Fibroblast of lung (primary cell): ENCODE results near the gene DENND2D. TPM values are rescaled to one million over a fixed set of nuclear protein-coding genes. Genes with fewer than 3 reads are reported as not detected.

Experiments
- DNase-seq, 2 donors: peaks; one replicate each; pipeline versions ENCODE4 v3.0.0 to v3.0.0-alpha.2; 2010; ENCODE audit warnings: low read depth in 2 of 2
- H2AFZ ChIP-seq: 2 replicates; pipeline ENCODE4 v1.5.1; 2012; ENCODE audit warnings: low read length, control low read depth, inconsistent platforms
- H3K27ac ChIP-seq: 2 replicates; pipeline ENCODE4 v1.5.1; 2011; ENCODE audit warnings: low read length, control low read depth; ENCODE audit not compliant: insufficient read depth
- H3K27me3 ChIP-seq: 2 replicates; pipeline ENCODE4 v1.5.1; 2011; ENCODE audit warnings: mild to moderate bottlenecking, low read length; ENCODE audit not compliant: control insufficient read depth, insufficient read depth
- H3K36me3 ChIP-seq: 2 replicates; pipeline ENCODE4 v1.5.1; 2011; ENCODE audit warnings: low read length; ENCODE audit not compliant: control insufficient read depth, insufficient read depth
- H3K4me1 ChIP-seq: 2 replicates; pipeline ENCODE4 v1.5.1; 2011; ENCODE audit warnings: low read length; ENCODE audit not compliant: control insufficient read depth, insufficient read depth; ENCODE audit errors: extremely low read depth
- H3K4me2 ChIP-seq: 2 replicates; pipeline ENCODE4 v1.5.1; 2011; ENCODE audit warnings: low read length, control low read depth; ENCODE audit not compliant: insufficient read depth; ENCODE audit errors: extremely low read depth
- H3K4me3 ChIP-seq, 4 experiments: fragments of 200-600 bp in 1 of 4; sonication (generic) in 1 of 4; replicated peaks in 1 of 4; 2 replicates each; pipeline ENCODE4 v1.5.1; 2011 to 2016; ENCODE audit warnings: low read length in 4 of 4, low read depth in 3 of 4, mild to moderate bottlenecking in 3 of 4, control low read depth in 2 of 4, inconsistent platforms in 1 of 4, mixed read lengths in 1 of 4; ENCODE audit not compliant: insufficient read depth in 1 of 4; ENCODE audit errors: control extremely low read depth in 1 of 4
- H3K79me2 ChIP-seq: 2 replicates; pipeline ENCODE4 v1.5.1; 2012; ENCODE audit warnings: mild to moderate bottlenecking, low read length, inconsistent platforms; ENCODE audit not compliant: control insufficient read depth, insufficient read depth
- H3K9ac ChIP-seq: 2 replicates; pipeline ENCODE4 v1.5.1; 2011; ENCODE audit warnings: mild to moderate bottlenecking, low read length, control low read depth; ENCODE audit not compliant: insufficient read depth
- H3K9me3 ChIP-seq: 2 replicates; pipeline ENCODE4 v1.5.1; 2012; ENCODE audit warnings: low read depth, low read length; ENCODE audit not compliant: control insufficient read depth, insufficient read depth
- H4K20me1 ChIP-seq: 2 replicates; pipeline ENCODE4 v1.5.1; 2011; ENCODE audit warnings: low read length; ENCODE audit not compliant: control insufficient read depth, insufficient read depth; ENCODE audit errors: extremely low read depth
- CTCF ChIP-seq, 2 donors: IDR thresholded peaks in 1 of 2; conservative IDR thresholded peaks in 1 of 2; 1 replicate in 1 of 2; 2 replicates in 1 of 2; pipeline ENCODE4 v1.5.1; 2011 to 2012; ENCODE audit warnings: low read length in 2 of 2, control low read depth in 1 of 2, inconsistent platforms in 1 of 2, low read depth in 1 of 2, mild to moderate bottlenecking in 1 of 2
- EZH2 ChIP-seq: IDR thresholded peaks from 2 replicates; pipeline ENCODE4 v1.5.1; 2012; ENCODE audit warnings: low read length, control low read depth, mild to moderate bottlenecking; ENCODE audit errors: missing control alignments
- polyA plus RNA-seq, 2 donors: library from polyadenylated mRNA; depleted of rRNA in 1 of 2; stranded (reverse) in 1 of 2; unstranded in 1 of 2; fragments of >200 nt; gene quantifications; 2 replicates each; pipeline ENCODE4 v1.2.1, GENCODE V29; 2011 to 2012; ENCODE audit warnings: missing spikeins in 1 of 2
- total RNA-seq: library from RNA; depleted of rRNA; stranded (reverse); fragments of >200 nt; gene quantifications from 2 replicates; pipeline ENCODE4 v1.2.1, GENCODE V29; 2014

The DENND2D gene
- total and polyA plus RNA-seq, 2 donors (not counting 1 experiment from before 2014, with no cell fraction given): 2.2 to 15.7 TPM

GRCh38 chr1:111228748-111229126 is 28.3 kb upstream of the DENND2D start:
- H3K36me3 ChIP-seq: no peaks in the 10 kb centered on the region
- no peaks in the 10 kb centered on the region for H3K27me3 ChIP-seq
- TF ChIP-seq EZH2 (no peak), CTCF (conservative IDR thresholded peaks at IDR 0.05 in 1 of 2, IDR thresholded peaks at IDR 0.05 in 1 of 2; ENCODE audit: low read depth in 1 of 2, low read length in 2 of 2) (no peak)
- no peaks in the 10 kb centered on the region for H3K79me2 ChIP-seq
- H2AFZ ChIP-seq: no peak overlapping the region
- H3K9me3 ChIP-seq: no peaks in the 10 kb centered on the region
- H3K4me3 ChIP-seq: no peak overlapping the region
- H3K9ac ChIP-seq: no peak overlapping the region
- H3K27ac ChIP-seq: no peak overlapping the region
- H3K4me1 ChIP-seq: no peaks in the 10 kb centered on the region
- H4K20me1 ChIP-seq: no peaks in the 10 kb centered on the region
- no peak for DNase-seq
- no peak overlapping the region for H3K4me2 ChIP-seq

DNA sequence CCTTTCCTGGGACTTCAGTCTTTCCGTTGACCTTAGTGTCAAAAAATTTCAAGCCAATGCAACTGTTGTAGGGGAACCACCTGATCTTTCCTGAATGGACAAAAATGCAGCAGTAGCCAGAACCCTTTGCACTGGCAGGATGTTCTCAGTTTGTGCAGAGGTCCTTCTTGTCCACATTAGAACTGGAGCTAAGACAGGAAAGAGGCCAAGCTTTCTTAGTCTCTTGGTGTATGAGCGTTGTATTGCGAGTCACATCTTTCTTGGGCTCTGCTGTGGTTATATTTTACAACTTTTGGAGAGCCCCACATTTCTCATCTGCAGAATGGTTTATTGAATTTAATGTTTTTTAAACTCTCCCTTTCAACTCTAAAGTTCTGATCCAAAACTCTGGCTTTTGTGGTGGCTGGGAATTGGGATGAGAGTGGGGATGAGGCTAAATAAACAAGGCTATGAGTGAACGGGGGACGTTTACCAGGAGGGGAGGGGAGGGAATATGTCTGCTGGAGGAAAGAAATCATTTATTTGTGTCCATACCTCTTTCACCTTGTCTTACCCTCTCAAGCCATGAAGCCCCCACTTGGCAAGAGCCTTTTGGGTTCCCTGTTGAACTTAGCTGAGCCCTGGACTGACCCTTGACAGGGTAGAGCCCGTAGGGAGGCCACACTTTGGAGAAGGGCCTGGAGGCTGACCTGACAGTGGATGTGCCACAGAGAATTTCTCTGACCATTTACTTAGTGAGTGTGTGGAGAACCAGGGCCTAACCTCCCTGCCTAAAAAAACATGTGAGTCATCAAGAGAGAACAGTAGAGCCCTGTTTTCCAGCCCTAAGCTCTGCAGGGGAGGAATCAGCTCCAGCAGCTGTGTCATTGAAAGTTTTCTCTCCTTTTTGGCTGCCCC is 27.7 kb upstream of the DENND2D start:
- TF ChIP-seq CTCF (conservative IDR thresholded peaks at IDR 0.05 in 1 of 2, IDR thresholded peaks at IDR 0.05 in 1 of 2; ENCODE audit: low read depth in 1 of 2, low read length in 2 of 2) (no peak), EZH2 (no peak)
- H3K79me2 ChIP-seq: no peaks in the 10 kb centered on the region
- no peak overlapping the region for H3K4me3 ChIP-seq
- H3K4me1 ChIP-seq: no peaks in the 10 kb centered on the region
- H3K9me3 ChIP-seq: no peaks in the 10 kb centered on the region
- peak; percentile 92 to 94 for DNase-seq
- no peaks in the 10 kb centered on the region for H3K27me3 ChIP-seq
- no peak overlapping the region for H3K4me2 ChIP-seq
- H4K20me1 ChIP-seq: no peaks in the 10 kb centered on the region
- no peak overlapping the region for H2AFZ ChIP-seq
- no peak overlapping the region for H3K27ac ChIP-seq
- H3K9ac ChIP-seq: no peak overlapping the region
- H3K36me3 ChIP-seq: no peaks in the 10 kb centered on the region

DNA sequence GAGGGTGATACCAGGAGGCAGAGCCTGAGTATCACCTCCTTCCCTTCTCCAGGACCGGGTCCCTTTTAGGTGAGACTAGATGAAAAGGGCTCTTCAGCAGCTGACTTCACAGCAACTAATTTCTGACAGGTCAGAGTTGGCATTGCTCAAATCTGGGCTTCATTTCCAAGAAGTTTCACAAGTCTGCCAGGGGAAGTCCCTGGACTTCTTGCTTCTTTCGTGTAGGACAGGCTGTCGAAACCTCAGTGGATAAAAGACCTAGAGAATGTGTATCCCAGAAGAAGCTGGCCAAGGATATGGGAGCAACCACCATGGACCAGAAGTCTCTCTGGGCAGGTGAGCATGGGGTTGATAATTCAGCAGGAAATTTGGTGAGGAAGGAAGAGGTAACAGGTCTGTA is 27.0 kb upstream of the DENND2D start, which contains the start of gene CHI3L2:
Gene CHI3L2 (plus strand): TSS at position 280 of the 400 bp plus-strand sequence. CDS start 17 bp downstream, at position 297.
- H3K27me3 ChIP-seq: no peaks in the 10 kb centered on the region
- H3K4me3 ChIP-seq: no peak within 1 kb of the TSS
- H3K79me2 ChIP-seq: no peaks in the 10 kb centered on the region
- H3K9ac ChIP-seq: no peak within 1 kb of the TSS
- H2AFZ ChIP-seq: no peak within 1 kb of the TSS
- H3K4me1 ChIP-seq: no peaks in the 10 kb centered on the region
- DNase-seq: peak; percentile 24 to 59
- H3K4me2 ChIP-seq: no peak within 1 kb of the TSS
- H4K20me1 ChIP-seq: no peaks in the 10 kb centered on the region
- no peaks in the 10 kb centered on the region for H3K36me3 ChIP-seq
- no peak for TF ChIP-seq EZH2
- no peak for TF ChIP-seq CTCF (conservative IDR thresholded peaks at IDR 0.05 in 1 of 2, IDR thresholded peaks at IDR 0.05 in 1 of 2; ENCODE audit: low read depth in 1 of 2, low read length in 2 of 2)
- H3K9me3 ChIP-seq: no peaks in the 10 kb centered on the region
- no peak within 1 kb of the TSS for H3K27ac ChIP-seq
